ENCODE results near the gene NUP210L. TPM values are rescaled to one million over a fixed set of nuclear protein-coding genes. Genes with fewer than 3 reads are reported as not detected.
"Not testable (repeated sequence)": the region's sequence is repeated elsewhere in the genome, so short reads cannot be mapped to it uniquely, and the experiment has no call there.

NUP210L gene
- total RNA-seq, 2 donors from 2014 or later: 0.05 to 0.14 TPM

DNA sequence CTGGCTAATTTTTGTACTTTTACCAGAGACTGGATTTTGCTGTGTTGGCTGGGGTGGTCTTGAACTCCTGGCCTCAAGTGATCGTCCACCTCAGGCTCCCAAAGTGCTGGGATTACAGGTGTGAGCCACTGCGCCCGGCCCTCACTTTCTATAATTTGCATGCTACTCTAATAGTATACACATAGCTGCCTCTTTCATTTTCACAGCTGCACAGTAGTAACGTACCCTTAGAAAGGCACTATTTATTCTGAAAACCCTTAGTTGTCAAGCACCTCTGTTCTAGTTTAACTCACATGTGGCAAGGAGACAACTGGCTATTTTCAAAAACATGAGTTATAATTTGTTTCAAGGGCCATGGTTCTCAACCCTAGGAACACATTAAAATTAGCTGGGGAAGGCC, 19.8 kb upstream of the NUP210L start:
- intact Hi-C loops (cut with DNase I): loop anchor here in 1 of 2 donors (10.0 kb wide), 1 partner anchor 180 kb away; the partner anchor contains the start of gene RPS27
- no peak for DNase-seq (ENCODE audit: low spot score)

DNA sequence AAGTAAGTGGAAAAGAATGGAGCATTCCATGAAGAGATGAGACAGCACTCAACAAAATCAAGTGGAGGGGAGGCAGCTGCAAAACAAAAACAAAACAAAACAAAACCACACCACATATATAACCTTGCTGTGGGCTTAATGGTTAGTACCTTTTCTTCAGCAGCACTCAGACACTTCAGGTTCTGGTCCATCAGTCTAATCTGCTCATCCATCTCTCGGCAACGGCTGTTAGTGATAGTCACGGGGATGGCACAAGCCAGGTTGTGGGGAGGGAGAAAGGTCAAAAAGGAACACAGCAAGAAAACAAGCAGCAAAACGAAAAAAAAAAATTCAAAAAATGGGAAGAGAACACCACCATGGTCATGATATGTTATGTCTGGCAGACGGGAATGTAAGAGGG, 17.0 kb upstream of the NUP210L start:
- DNase-seq (ENCODE audit: low spot score): no peak
- intact Hi-C loops (cut with DNase I): loop anchor here in 1 of 2 donors (10.0 kb wide), 1 partner anchor 177 kb away; the partner anchor contains the start of gene RPS27

DNA sequence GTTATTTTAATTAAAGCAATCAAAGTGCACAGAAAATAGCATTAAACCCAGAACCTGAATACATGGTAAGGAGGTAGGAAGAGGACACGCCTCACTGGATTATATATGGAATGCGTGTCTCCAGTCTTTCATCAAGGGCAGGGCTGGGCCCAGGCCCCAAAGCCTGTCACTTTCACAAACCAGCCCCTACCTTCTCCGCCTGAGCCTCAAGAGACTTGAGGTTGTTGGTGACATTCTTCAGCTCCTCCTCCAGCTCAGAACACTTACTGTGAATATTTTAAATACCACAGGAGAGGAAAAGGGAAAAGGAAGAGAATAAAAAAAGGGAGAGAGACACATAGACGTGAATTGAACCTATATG, 16.3 kb upstream of the NUP210L start:
- intact Hi-C loops (cut with DNase I): loop anchor here in 1 of 2 donors (10.0 kb wide), 1 partner anchor 176 kb away; the partner anchor contains the start of gene RPS27
- DNase-seq (ENCODE audit: low spot score): no peak

GRCh38 chr1:154170547-154171222, 15.8 kb upstream of the NUP210L start:
- intact Hi-C loops (cut with DNase I): loop anchor here in 1 of 2 donors (10.0 kb wide), 1 partner anchor 176 kb away; the partner anchor contains the start of gene RPS27
- DNase-seq (ENCODE audit: low spot score): no peak

- DNase-seq (ENCODE audit: low spot score): no peak
- intact Hi-C loops (cut with DNase I): no loop called here
Observed at GRCh38 chr1:154167461-154167860, 12.6 kb upstream of the NUP210L start.

- intact Hi-C loops (cut with DNase I): no loop called here
Observed at GRCh38 chr1:154166207-154166606, 11.3 kb upstream of the NUP210L start.

GRCh38 chr1:154159554-154159953, 4.7 kb upstream of the NUP210L start:
- intact Hi-C loops (cut with DNase I): no loop called here
- no peak for DNase-seq (ENCODE audit: low spot score)

More at GRCh38 chr1:154166207-154166606, 11.3 kb upstream of the NUP210L start:
- DNase-seq (ENCODE audit: low spot score): no peak

- intact Hi-C loops (cut with DNase I): no loop called here
- no peak for DNase-seq (ENCODE audit: low spot score)
Observed at GRCh38 chr1:154158307-154159125, 3.6 kb upstream of the NUP210L start.

GRCh38 chr1:154157520-154158306, 2.8 kb upstream of the NUP210L start:
- DNase-seq (ENCODE audit: low spot score): no peak
- intact Hi-C loops (cut with DNase I): no loop called here

DNA sequence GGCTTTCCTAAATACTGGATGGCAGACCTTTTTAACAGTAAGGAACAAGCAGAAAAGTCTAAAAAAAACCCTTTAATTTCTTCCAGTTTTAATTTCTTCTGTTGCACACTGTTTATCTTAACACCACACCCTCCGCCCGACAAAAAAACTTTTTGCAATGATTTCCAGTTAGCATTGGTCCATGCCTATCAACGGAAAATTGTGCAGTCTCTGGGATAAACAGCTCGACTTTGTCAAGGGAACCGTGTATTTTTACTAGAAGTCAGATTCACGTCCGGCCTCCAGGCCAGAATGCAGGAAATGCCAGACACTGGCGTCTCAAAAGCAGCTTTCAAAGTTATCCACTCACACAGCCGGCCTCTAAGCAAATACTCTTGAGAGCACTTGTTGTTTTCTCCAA, 378 bp upstream of the NUP210L start:
- intact Hi-C loops (cut with DNase I): no loop called here
- no peak for DNase-seq (ENCODE audit: low spot score)

DNA sequence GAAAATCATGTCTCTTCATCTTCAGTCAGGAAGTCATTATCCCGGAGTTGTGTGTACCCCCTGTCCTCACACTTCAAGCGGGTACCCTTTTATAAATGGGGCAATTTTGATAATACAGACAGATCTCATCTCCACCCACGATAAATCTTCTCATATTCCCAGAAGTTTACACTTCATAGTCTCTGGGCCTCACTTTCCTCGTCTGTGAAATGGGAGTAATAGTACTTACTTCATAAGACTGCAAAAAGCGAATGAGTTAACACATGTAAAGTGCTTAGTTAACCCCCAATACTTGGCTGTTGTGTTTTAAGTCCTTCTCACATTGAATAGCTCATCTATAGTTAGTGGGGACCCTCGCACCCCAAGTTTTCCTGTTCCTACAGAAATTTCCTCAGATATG, 820 bp downstream of the NUP210L start:
- intact Hi-C loops (cut with DNase I): no loop called here
- DNase-seq (ENCODE audit: low spot score): no peak

DNA sequence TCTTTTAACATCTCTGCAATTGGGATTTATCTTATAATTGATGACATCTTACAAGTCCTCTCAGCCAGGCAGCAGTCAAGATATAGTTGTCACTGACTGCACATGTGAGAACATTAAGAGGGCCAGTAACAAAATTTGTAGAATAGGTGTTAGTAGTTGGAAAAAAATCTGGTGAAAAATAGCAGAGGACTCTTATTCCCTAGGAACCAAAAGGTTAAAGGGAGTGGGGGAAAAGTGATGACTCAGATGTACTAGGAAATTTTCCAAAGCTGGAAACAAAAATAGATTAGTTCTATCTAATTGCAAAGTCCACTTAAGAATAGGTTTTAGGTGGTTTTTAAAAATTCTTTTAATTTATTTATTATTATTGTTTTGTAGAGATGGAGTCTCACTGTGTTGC, 3.6 kb downstream of the NUP210L start:
- intact Hi-C loops (cut with DNase I): no loop called here
- no peak for DNase-seq (ENCODE audit: low spot score)

DNA sequence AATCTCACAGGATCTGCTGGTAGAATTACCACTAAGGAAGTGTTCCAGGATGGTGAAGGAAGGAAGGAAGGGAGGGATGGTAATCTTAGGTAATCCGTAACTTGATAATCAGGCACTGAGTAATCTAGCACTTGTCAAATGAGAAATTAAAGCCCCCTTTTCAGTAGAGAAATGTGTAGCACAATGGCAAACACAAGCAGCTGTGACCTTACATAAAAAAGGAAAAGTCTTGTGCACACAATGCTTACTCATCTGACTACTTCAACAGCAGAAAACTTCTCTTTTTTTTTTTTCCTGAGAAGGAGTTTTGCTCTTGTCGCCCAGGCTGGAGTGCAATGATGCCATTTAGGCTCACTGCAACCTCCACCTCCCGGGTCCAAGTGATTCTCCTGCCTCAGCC, 6.1 kb downstream of the NUP210L start:
- intact Hi-C loops (cut with DNase I): no loop called here
- DNase-seq (ENCODE audit: low spot score): no peak

- DNase-seq (ENCODE audit: low spot score); intact Hi-C loops (cut with DNase I): not testable (repeated sequence)
Observed at GRCh38 chr1:154147505-154147904, 7.4 kb downstream of the NUP210L start.

GRCh38 chr1:154145986-154146385, 8.9 kb downstream of the NUP210L start:
- intact Hi-C loops (cut with DNase I): no loop called here
- DNase-seq (ENCODE audit: low spot score): no peak

DNA sequence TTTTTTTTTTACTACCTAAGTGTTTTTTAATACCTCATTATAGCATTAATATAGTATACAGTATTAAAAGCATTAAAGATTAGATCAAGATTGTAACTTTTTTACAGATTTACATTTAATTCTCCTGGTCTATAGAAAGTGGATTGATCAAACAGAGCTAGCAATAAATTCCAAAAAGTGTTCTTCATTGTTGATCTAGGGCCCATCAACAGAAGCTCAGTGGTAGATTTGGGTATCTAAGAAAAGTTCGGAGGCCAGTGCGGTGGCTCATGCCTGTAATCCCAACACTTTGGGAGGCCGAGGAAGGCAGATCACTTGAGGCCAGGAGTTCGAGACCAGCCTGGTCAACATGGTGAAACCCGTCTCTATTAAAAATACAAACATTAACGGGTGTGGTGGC, 12.5 kb downstream of the NUP210L start:
- no peak for DNase-seq (ENCODE audit: low spot score)
- intact Hi-C loops (cut with DNase I): no loop called here

GRCh38 chr1:154141240-154141639, 13.6 kb downstream of the NUP210L start:
- DNase-seq (ENCODE audit: low spot score): no peak
- intact Hi-C loops (cut with DNase I): no loop called here

DNA sequence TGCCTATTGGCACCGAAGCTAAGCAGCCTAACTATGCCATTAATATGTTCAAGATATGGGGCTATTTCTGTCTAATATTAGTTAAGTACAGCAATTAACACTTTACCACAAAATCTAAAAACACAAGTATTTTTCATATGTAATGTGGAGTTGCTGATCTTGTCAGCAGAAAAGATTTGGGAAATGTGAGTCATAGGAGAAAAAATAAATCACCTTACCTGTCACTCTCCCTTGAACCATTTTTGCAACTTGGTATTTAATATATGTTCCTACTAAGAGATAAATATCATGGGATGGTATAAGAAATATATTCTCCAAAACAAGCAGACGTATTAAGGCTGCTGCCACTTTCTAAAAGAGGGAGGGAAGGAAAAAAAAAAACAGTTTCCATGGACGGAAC, 17.0 kb downstream of the NUP210L start:
- no peak for DNase-seq (ENCODE audit: low spot score)
- intact Hi-C loops (cut with DNase I): no loop called here

- intact Hi-C loops (cut with DNase I): no loop called here
- no peak for DNase-seq (ENCODE audit: low spot score)
Observed at GRCh38 chr1:154133256-154133655, 21.6 kb downstream of the NUP210L start.
